HepG2 (cell line): ENCODE measurements around the gene PGP. TPM values are rescaled to one million over a fixed set of nuclear protein-coding genes. Genes with fewer than 3 reads are reported as not detected.

ENCODE experiments used
- ARNT2 ChIP-seq: sonication (generic); formaldehyde crosslinking; IDR thresholded peaks from 2 replicates; pipeline ENCODE4 v1.8.0; 2022; ENCODE audit warnings: mild to moderate bottlenecking, low read depth, missing genetic modification reagents, moderate library complexity
- BRD4 ChIP-seq: sonication (generic); formaldehyde crosslinking; IDR thresholded peaks from 2 replicates; pipeline ENCODE4 v1.4.0; 2020; ENCODE audit warnings: missing genetic modification reagents
- ELF3 ChIP-seq: IDR thresholded peaks from 2 replicates; pipeline ENCODE4 v1.6.1; 2016; ENCODE audit warnings: missing genetic modification reagents, missing compliant biosample characterization
- HHEX ChIP-seq: IDR thresholded peaks from 2 replicates; pipeline ENCODE4 v1.6.1; 2016; ENCODE audit warnings: control low read depth
- HOXD1 ChIP-seq: sonication (generic); formaldehyde crosslinking; IDR thresholded peaks from 2 replicates; pipeline ENCODE4 v1.5.0; 2020; ENCODE audit warnings: missing genetic modification reagents
- JUND ChIP-seq: sonication (generic); formaldehyde crosslinking; IDR thresholded peaks from 2 replicates; pipeline ENCODE4 v1.8.0; 2022; ENCODE audit warnings: mild to moderate bottlenecking, missing genetic modification reagents
- MEIS1 ChIP-seq: sonication (generic); formaldehyde crosslinking; IDR thresholded peaks from 2 replicates; pipeline ENCODE4 v1.9.0; 2021; ENCODE audit warnings: mild to moderate bottlenecking, missing genetic modification reagents, moderate library complexity, borderline replicate concordance
- NFATC3 ChIP-seq: sonication (generic); formaldehyde crosslinking; IDR thresholded peaks from 2 replicates; pipeline ENCODE4 v1.5.1; 2020; ENCODE audit warnings: mild to moderate bottlenecking, missing genetic modification reagents
- NFKB2 ChIP-seq: sonication (generic); formaldehyde crosslinking; IDR thresholded peaks from 2 replicates; pipeline ENCODE4 v1.4.0; 2020; ENCODE audit warnings: missing genetic modification reagents, borderline replicate concordance
- PPARG ChIP-seq: conservative IDR thresholded peaks from 2 replicates; pipeline ENCODE4 v1.6.1; 2016; ENCODE audit warnings: missing biosample characterization, missing genetic modification reagents
- TFAP4 ChIP-seq: sonication (generic); IDR thresholded peaks from 2 replicates; pipeline ENCODE4 v1.6.1; 2016; ENCODE audit warnings: low read depth, borderline replicate concordance
- ZFP36L1 ChIP-seq: sonication (generic); formaldehyde crosslinking; IDR thresholded peaks from 2 replicates; pipeline ENCODE4 v1.8.0; 2022; ENCODE audit warnings: mild to moderate bottlenecking, missing genetic modification reagents, moderate library complexity
- ZFX ChIP-seq: sonication (generic); formaldehyde crosslinking; IDR thresholded peaks from 2 replicates; pipeline ENCODE4 v1.4.0; 2020; ENCODE audit warnings: mild to moderate bottlenecking, low read depth, missing genetic modification reagents, moderate library complexity
- ZNF138 ChIP-seq: sonication (generic); formaldehyde crosslinking; IDR thresholded peaks from 2 replicates; pipeline ENCODE4 v1.5.0; 2020; ENCODE audit warnings: mild to moderate bottlenecking, low read depth, missing genetic modification reagents
- ZNF343 ChIP-seq: sonication (generic); formaldehyde crosslinking; IDR thresholded peaks from 2 replicates; pipeline ENCODE4 v1.4.0; 2020; ENCODE audit warnings: mild to moderate bottlenecking, missing genetic modification reagents
- ZNF652 ChIP-seq: IDR thresholded peaks from 2 replicates; pipeline ENCODE4 v1.6.1; 2016; ENCODE audit warnings: low read depth, borderline replicate concordance
- ZSCAN25 ChIP-seq: sonication (generic); formaldehyde crosslinking; IDR thresholded peaks from 2 replicates; pipeline ENCODE4 v1.8.0; 2022; ENCODE audit warnings: mild to moderate bottlenecking, missing genetic modification reagents
- polyA plus RNA-seq, 8 experiments: library from polyadenylated mRNA; depleted of rRNA in 3 of 8; stranded (reverse) in 7 of 8; unstranded in 1 of 8; fragments of >200 nt; fragmentation: Illumina TruSeq in 4 of 8; extraction: Trizol in 4 of 8; gene quantifications; 2 replicates each; pipeline versions ENCODE4 v1.2.1 to v1.2.3, GENCODE V29; 2011 to 2016; ENCODE audit warnings: low read depth in 4 of 8, missing spikeins in 1 of 8, mixed read lengths in 1 of 8; ENCODE audit not compliant: insufficient read depth in 1 of 8
- total RNA-seq, 5 experiments: library from RNA; depleted of rRNA; stranded (reverse); fragments of >200 nt; fragmentation: Illumina TruSeq; extraction: Trizol; gene quantifications; 2 replicates each; pipeline ENCODE4 v1.2.3, GENCODE V29; 2016; ENCODE audit warnings: low read depth in 1 of 5
- TF ChIP-seq, protein P1 (sequence below): fragments of 450-650 bp; IDR thresholded peaks from 2 replicates; pipeline ENCODE4 v1.6.1; 2016
- TF ChIP-seq, protein P2 (sequence below): sonication (generic); formaldehyde crosslinking; conservative IDR thresholded peaks from 2 replicates; pipeline ENCODE4 v1.8.0; 2022; ENCODE audit warnings: low read depth, missing genetic modification reagents
- TF ChIP-seq, protein P3 (sequence below): sonication (generic); formaldehyde crosslinking; IDR thresholded peaks from 2 replicates; pipeline ENCODE4 v1.4.0; 2020; ENCODE audit warnings: missing genetic modification reagents, low read depth, mild to moderate bottlenecking, borderline replicate concordance
- TF ChIP-seq, protein P4 (sequence below): IDR thresholded peaks from 2 replicates; pipeline ENCODE4 v1.6.1; 2016; ENCODE audit warnings: mild to moderate bottlenecking
- TF ChIP-seq, protein P5 (sequence below): sonication (generic); formaldehyde crosslinking; IDR thresholded peaks from 2 replicates; pipeline ENCODE4 v1.4.0; 2020; ENCODE audit warnings: low read depth, mild to moderate bottlenecking, missing genetic modification reagents

Gene PGP
- total and polyA plus RNA-seq, 2 of the 13 experiments (the other 11 are each of a cell fraction or from before 2014, with no cell fraction given) = 7.3 to 18.3 TPM

DNA sequence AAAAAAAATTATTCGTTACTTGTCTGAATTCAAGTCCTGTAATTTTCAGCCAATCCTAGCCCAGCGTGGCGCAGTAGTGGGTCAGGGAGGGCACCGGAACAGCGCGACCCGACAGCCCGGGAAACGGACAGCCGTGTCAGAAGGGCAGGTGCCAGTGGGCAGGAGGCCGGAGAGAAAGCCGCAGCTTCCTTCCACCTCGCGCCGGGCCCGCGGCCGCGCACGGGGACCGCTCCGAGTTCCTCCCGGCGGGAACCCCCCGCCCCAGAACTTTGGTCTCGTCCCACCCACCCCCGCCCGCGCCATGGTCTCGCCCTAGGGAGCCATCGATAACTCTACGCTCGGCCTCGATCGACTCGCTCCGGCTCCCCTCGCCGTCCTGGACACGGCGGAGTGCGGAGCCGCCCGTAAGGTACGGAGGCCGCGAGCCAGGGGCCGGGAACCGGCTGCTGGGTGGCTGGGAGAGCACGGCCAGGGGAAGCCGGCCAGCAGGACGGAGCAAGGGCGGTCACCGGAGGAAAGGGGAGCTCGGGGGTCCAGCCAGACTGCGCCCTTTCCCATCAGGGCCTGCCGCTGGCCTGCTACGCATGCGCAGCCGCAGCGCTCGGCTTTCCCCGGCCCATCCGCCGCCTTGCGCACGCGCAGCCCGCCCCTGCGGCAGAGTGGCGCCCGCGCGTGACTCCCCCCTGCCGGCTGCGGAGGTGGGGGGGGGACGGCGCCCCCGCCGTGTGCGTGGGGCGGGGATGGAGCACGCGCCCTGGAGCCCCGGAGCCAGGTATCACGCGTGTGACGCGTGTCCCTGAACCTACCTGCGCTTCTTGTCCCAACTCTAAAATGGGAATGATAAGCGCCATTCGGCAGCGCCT is 9.3 kb downstream of the PGP start, which contains the start of gene MLST8 (continued):
- TF ChIP-seq, protein P1, sequence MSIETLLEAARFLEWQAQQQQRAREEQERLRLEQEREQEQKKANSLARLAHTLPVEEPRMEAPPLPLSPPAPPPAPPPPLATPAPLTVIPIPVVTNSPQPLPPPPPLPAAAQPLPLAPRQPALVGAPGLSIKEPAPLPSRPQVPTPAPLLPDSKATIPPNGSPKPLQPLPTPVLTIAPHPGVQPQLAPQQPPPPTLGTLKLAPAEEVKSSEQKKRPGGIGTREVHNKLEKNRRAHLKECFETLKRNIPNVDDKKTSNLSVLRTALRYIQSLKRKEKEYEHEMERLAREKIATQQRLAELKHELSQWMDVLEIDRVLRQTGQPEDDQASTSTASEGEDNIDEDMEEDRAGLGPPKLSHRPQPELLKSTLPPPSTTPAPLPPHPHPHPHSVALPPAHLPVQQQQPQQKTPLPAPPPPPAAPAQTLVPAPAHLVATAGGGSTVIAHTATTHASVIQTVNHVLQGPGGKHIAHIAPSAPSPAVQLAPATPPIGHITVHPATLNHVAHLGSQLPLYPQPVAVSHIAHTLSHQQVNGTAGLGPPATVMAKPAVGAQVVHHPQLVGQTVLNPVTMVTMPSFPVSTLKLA = no peak
- TF ChIP-seq ARNT2 (peak; percentile 52), ZNF343 (CRISPR knock-in tag) (peak; percentile 70; the same call in 1 of the 2 replicates), ELF3 (CRISPR knock-in tag) (0 out of 2 replicates have a peak, but pooled peaks have one; percentile 6), BRD4 (CRISPR knock-in tag) (0 out of 2 replicates have a peak, but pooled peaks have one; percentile 28), PPARG (CRISPR knock-in tag) (no peak), ZSCAN25 (CRISPR knock-in tag) (peak; percentile 70), TFAP4 (no peak), NFKB2 (CRISPR knock-in tag) (peak; percentile 83; the same call in 1 of the 2 replicates), HOXD1 (peak; percentile 57), HHEX (CRISPR knock-in tag) (no peak), ZNF138 (CRISPR knock-in tag) (0 out of 2 replicates have a peak, but pooled peaks have one; percentile 15), ZFX (CRISPR knock-in tag) (peak; percentile 99), ZFP36L1 (CRISPR knock-in tag) (no peak), JUND (CRISPR knock-in tag) (no peak), MEIS1 (CRISPR knock-in tag) (no peak), NFATC3 (CRISPR knock-in tag) (no peak), ZNF652 (CRISPR knock-in tag) (no peak)
- TF ChIP-seq, protein P2, sequence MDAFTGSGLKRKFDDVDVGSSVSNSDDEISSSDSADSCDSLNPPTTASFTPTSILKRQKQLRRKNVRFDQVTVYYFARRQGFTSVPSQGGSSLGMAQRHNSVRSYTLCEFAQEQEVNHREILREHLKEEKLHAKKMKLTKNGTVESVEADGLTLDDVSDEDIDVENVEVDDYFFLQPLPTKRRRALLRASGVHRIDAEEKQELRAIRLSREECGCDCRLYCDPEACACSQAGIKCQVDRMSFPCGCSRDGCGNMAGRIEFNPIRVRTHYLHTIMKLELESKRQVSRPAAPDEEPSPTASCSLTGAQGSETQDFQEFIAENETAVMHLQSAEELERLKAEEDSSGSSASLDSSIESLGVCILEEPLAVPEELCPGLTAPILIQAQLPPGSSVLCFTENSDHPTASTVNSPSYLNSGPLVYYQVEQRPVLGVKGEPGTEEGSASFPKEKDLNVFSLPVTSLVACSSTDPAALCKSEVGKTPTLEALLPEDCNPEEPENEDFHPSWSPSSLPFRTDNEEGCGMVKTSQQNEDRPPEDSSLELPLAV (CRISPR knock-in tag) = no peak
- TF ChIP-seq, protein P3, sequence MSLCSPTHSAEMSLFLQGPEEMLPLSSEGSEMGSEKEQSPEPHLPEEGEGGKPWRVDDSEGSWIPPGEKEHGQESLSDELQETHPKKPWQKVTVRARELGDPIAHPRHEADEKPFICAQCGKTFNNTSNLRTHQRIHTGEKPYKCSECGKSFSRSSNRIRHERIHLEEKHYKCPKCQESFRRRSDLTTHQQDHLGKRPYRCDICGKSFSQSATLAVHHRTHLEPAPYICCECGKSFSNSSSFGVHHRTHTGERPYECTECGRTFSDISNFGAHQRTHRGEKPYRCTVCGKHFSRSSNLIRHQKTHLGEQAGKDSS (CRISPR knock-in tag) = peak; percentile 74; the same call in 1 of the 2 replicates
- TF ChIP-seq, protein P4, sequence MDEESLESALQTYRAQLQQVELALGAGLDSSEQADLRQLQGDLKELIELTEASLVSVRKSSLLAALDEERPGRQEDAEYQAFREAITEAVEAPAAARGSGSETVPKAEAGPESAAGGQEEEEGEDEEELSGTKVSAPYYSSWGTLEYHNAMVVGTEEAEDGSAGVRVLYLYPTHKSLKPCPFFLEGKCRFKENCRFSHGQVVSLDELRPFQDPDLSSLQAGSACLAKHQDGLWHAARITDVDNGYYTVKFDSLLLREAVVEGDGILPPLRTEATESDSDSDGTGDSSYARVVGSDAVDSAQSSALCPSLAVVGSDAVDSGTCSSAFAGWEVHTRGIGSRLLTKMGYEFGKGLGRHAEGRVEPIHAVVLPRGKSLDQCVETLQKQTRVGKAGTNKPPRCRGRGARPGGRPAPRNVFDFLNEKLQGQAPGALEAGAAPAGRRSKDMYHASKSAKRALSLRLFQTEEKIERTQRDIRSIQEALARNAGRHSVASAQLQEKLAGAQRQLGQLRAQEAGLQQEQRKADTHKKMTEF = peak; percentile 72; the same call in 1 of the 2 replicates
- TF ChIP-seq, protein P5, sequence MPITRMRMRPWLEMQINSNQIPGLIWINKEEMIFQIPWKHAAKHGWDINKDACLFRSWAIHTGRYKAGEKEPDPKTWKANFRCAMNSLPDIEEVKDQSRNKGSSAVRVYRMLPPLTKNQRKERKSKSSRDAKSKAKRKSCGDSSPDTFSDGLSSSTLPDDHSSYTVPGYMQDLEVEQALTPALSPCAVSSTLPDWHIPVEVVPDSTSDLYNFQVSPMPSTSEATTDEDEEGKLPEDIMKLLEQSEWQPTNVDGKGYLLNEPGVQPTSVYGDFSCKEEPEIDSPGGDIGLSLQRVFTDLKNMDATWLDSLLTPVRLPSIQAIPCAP = no peak
